ENCODE data around the gene DPPA3.
"Not testable (repeated sequence)": the region's sequence is repeated elsewhere in the genome, so short reads cannot be mapped to it uniquely, and the experiment has no call there.

DNA sequence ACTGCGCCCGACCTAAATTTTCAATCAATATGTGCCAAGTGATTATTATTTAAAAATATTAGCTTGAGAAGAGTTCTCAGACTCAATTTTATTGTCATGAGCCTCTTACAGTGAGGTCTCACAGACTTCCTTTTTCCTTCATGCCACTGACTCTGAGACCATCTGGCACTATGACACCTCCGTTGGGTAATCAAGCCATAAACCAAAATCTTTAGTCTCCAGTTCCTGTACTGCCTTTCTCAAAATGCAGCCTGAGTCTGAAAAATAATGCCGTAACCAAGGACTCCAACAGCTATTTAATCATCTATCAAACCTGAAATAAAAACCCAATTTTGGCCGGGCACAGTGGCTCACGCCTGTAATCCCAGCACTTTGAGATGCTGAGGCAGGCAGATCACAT, 35.8 kb upstream of the DPPA3 start:
- TF ChIP-seq POLR2A, CTCF (IDR thresholded peaks at IDR 0.05): not testable (repeated sequence)
